NCI-H187 treated with DMSO at 0.1 percent for 48 hours (cell line): ENCODE results near the gene KIF16B.
"Not testable (repeated sequence)": the region's sequence is repeated elsewhere in the genome, so short reads cannot be mapped to it uniquely, and the experiment has no call there.

Experiments
- DNase-seq: peaks from one replicate; lab custom pipeline; 2025; lab: John Stamatoyannopoulos, UW

The KIF16B gene

GRCh38 chr20:16553684-16554083 lies 19.6 kb downstream of the KIF16B start:
- DNase-seq: no peak

- DNase-seq: no peak
These were observed 20.1 kb downstream of the KIF16B start for GRCh38 chr20:16553101-16553500.

- DNase-seq: no peak
These were observed 21.2 kb downstream of the KIF16B start for GRCh38 chr20:16552015-16552414.

- DNase-seq: no peak
These were observed 21.6 kb downstream of the KIF16B start for GRCh38 chr20:16551607-16552006.

- DNase-seq: no peak
These were observed 25.1 kb downstream of the KIF16B start for GRCh38 chr20:16548068-16548672.

GRCh38 chr20:16544949-16545348 lies 28.3 kb downstream of the KIF16B start:
- DNase-seq: no peak

GRCh38 chr20:16542477-16542876 lies 30.8 kb downstream of the KIF16B start:
- no peak for DNase-seq

- no peak for DNase-seq
These were observed 31.4 kb downstream of the KIF16B start for GRCh38 chr20:16541878-16542277.

GRCh38 chr20:16541226-16541625 lies 32.0 kb downstream of the KIF16B start:
- DNase-seq: no peak

GRCh38 chr20:16539280-16540021 lies 33.8 kb downstream of the KIF16B start:
- no peak for DNase-seq

- DNase-seq: no peak
These were observed 34.5 kb downstream of the KIF16B start for GRCh38 chr20:16538779-16539178.

- no peak for DNase-seq
These were observed 35.3 kb downstream of the KIF16B start for GRCh38 chr20:16537918-16538317.

GRCh38 chr20:16537025-16537665 lies 36.1 kb downstream of the KIF16B start:
- no peak for DNase-seq

- DNase-seq: no peak
These were observed 38.0 kb downstream of the KIF16B start for GRCh38 chr20:16535277-16535676.

GRCh38 chr20:16533502-16533901 lies 39.7 kb downstream of the KIF16B start:
- no peak for DNase-seq

- no peak for DNase-seq
These were observed 41.8 kb downstream of the KIF16B start for GRCh38 chr20:16531485-16531884.

GRCh38 chr20:16530201-16530681 lies 43.0 kb downstream of the KIF16B start:
- no peak for DNase-seq

GRCh38 chr20:16528078-16528477 lies 45.2 kb downstream of the KIF16B start:
- DNase-seq: no peak

- DNase-seq: no peak
These were observed 45.8 kb downstream of the KIF16B start for GRCh38 chr20:16527438-16527837.

- DNase-seq: no peak
These were observed 46.5 kb downstream of the KIF16B start for GRCh38 chr20:16526433-16527380.

- not testable (repeated sequence) for DNase-seq
These were observed 50.6 kb downstream of the KIF16B start for GRCh38 chr20:16522651-16523050.

- no peak for DNase-seq
These were observed 53.1 kb downstream of the KIF16B start for GRCh38 chr20:16520154-16520553.
